Measurements from ENCODE around the gene EFCAB11.

DNA sequence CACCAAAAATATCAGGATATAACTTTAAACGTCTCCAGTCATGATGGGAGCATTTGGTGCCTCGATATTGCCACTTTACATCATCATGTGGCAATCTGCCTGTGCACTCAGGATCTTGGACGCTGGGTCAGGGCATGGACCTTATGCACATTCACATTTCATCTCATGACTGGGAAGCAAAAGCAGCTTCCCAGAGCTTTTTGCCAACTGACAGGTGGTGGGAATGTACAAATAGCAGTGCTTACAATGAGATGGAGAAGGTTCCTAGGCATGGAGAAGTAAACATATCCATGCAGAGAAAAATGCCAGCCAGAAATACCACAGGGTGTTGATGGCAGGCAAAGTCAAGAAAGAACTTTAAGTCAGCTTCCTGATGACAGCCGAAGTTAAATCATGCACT lies 30.3 kb downstream of the EFCAB11 start:
- TF ChIP-seq EP300 (IDR thresholded peaks at IDR 0.05) (no peak), CTCF (IDR thresholded peaks at IDR 0.05) (no peak)
